ENCODE results near the gene JAGN1.

DNA sequence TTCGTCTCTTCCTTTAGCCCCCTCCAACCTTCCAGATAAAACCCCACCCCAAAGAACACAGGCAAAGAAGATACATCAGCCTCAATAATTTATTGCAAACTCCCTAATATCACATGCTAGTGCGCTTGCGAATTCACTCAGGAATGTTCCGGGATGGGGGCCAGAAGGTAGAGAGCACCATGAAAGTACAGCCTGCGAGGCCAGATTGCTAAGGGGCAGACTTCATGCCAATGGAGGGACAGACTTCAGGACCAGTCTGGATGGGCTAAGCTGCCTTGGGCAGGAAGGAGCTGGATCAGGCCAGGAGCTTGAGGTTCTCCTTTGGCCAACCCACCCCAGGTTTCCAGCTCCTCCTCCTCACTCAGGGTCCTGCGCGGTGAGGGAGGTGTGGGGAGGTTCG is 23.8 kb upstream of the JAGN1 start:
- TF ChIP-seq, protein P1, sequence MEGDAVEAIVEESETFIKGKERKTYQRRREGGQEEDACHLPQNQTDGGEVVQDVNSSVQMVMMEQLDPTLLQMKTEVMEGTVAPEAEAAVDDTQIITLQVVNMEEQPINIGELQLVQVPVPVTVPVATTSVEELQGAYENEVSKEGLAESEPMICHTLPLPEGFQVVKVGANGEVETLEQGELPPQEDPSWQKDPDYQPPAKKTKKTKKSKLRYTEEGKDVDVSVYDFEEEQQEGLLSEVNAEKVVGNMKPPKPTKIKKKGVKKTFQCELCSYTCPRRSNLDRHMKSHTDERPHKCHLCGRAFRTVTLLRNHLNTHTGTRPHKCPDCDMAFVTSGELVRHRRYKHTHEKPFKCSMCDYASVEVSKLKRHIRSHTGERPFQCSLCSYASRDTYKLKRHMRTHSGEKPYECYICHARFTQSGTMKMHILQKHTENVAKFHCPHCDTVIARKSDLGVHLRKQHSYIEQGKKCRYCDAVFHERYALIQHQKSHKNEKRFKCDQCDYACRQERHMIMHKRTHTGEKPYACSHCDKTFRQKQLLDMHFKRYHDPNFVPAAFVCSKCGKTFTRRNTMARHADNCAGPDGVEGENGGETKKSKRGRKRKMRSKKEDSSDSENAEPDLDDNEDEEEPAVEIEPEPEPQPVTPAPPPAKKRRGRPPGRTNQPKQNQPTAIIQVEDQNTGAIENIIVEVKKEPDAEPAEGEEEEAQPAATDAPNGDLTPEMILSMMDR (IDR thresholded peaks at IDR 0.05), result no peak
- TF ChIP-seq EZH2phosphoT487 (IDR thresholded peaks at IDR 0.05), result no peak
